HepG2 (cell line): ENCODE results near the gene RER1. TPM values are rescaled to one million over a fixed set of nuclear protein-coding genes. Genes with fewer than 3 reads are reported as not detected.

Source experiments
- CENPX ChIP-seq: sonication (generic); formaldehyde crosslinking; IDR thresholded peaks from 2 replicates; pipeline ENCODE4 v1.9.0; 2021; ENCODE audit warnings: mild to moderate bottlenecking, missing genetic modification reagents, moderate library complexity
- GABPB1 ChIP-seq: IDR thresholded peaks from 2 replicates; pipeline ENCODE4 v1.6.1; 2016; ENCODE audit warnings: mild to moderate bottlenecking, missing genetic modification reagents, moderate library complexity, missing compliant biosample characterization
- HMG20B ChIP-seq: conservative IDR thresholded peaks from 2 replicates; pipeline ENCODE4 v1.6.1; 2016; ENCODE audit warnings: missing genetic modification reagents, missing compliant biosample characterization
- HNF4A ChIP-seq: sonication (generic); formaldehyde crosslinking; IDR thresholded peaks from 2 replicates; pipeline ENCODE4 v1.4.0; 2020; ENCODE audit warnings: missing genetic modification reagents
- MTA1 ChIP-seq: sonication (generic); formaldehyde crosslinking; IDR thresholded peaks from 2 replicates; pipeline ENCODE4 v1.4.0; 2020; ENCODE audit warnings: missing genetic modification reagents, mild to moderate bottlenecking, borderline replicate concordance
- NR2F6 ChIP-seq, 2 experiments: IDR thresholded peaks; 2 replicates each; pipeline ENCODE4 v1.6.1; 2016; ENCODE audit warnings: antibody characterized with exemption in 1 of 2, mild to moderate bottlenecking in 1 of 2
- REPIN1 ChIP-seq: sonication (generic); formaldehyde crosslinking; IDR thresholded peaks from 2 replicates; pipeline ENCODE4 v1.8.0; 2022; ENCODE audit warnings: missing genetic modification reagents, low read depth, mild to moderate bottlenecking, borderline replicate concordance
- ZBTB7A ChIP-seq: sonication (generic); formaldehyde crosslinking; IDR thresholded peaks from 2 replicates; pipeline ENCODE4 v1.8.0; 2022; ENCODE audit warnings: mild to moderate bottlenecking, missing genetic modification reagents
- polyA plus RNA-seq, 8 experiments: library from polyadenylated mRNA; depleted of rRNA in 3 of 8; stranded (reverse) in 7 of 8; unstranded in 1 of 8; fragments of >200 nt; fragmentation: Illumina TruSeq in 4 of 8; extraction: Trizol in 4 of 8; gene quantifications; 2 replicates each; pipeline versions ENCODE4 v1.2.1 to v1.2.3, GENCODE V29; 2011 to 2016; ENCODE audit warnings: low read depth in 4 of 8, missing spikeins in 1 of 8, mixed read lengths in 1 of 8; ENCODE audit not compliant: insufficient read depth in 1 of 8
- total RNA-seq, 5 experiments: library from RNA; depleted of rRNA; stranded (reverse); fragments of >200 nt; fragmentation: Illumina TruSeq; extraction: Trizol; gene quantifications; 2 replicates each; pipeline ENCODE4 v1.2.3, GENCODE V29; 2016; ENCODE audit warnings: low read depth in 1 of 5
- TF ChIP-seq, protein P1 (sequence below): sonication (generic); formaldehyde crosslinking; IDR thresholded peaks from 2 replicates; pipeline ENCODE4 v1.4.0; 2020; ENCODE audit warnings: mild to moderate bottlenecking, low read depth, missing genetic modification reagents
- TF ChIP-seq, protein P2 (sequence below): sonication (generic); formaldehyde crosslinking; IDR thresholded peaks from 2 replicates; pipeline ENCODE4 v1.5.1; 2020; ENCODE audit warnings: mild to moderate bottlenecking, moderate library complexity, missing genetic modification reagents
- TF ChIP-seq, protein P3 (sequence below): IDR thresholded peaks from 2 replicates; pipeline ENCODE4 v1.6.1; 2018; ENCODE audit warnings: missing genetic modification reagents
- TF ChIP-seq, protein P4 (sequence below): sonication (generic); formaldehyde crosslinking; IDR thresholded peaks from 2 replicates; pipeline ENCODE4 v1.4.0; 2020; ENCODE audit warnings: missing genetic modification reagents, mild to moderate bottlenecking, borderline replicate concordance
- TF ChIP-seq, protein P5 (sequence below): sonication (generic); formaldehyde crosslinking; IDR thresholded peaks from 2 replicates; pipeline ENCODE4 v1.8.1; 2022; ENCODE audit warnings: mild to moderate bottlenecking, missing genetic modification reagents
- TF ChIP-seq, protein P6 (sequence below): sonication (generic); formaldehyde crosslinking; IDR thresholded peaks from 2 replicates; pipeline ENCODE4 v1.8.0; 2022; ENCODE audit warnings: mild to moderate bottlenecking, missing genetic modification reagents, borderline replicate concordance

The RER1 gene
- total and polyA plus RNA-seq, 2 of the 13 experiments (the other 11 are each of a cell fraction or from before 2014, with no cell fraction given): 128 to 164 TPM

DNA sequence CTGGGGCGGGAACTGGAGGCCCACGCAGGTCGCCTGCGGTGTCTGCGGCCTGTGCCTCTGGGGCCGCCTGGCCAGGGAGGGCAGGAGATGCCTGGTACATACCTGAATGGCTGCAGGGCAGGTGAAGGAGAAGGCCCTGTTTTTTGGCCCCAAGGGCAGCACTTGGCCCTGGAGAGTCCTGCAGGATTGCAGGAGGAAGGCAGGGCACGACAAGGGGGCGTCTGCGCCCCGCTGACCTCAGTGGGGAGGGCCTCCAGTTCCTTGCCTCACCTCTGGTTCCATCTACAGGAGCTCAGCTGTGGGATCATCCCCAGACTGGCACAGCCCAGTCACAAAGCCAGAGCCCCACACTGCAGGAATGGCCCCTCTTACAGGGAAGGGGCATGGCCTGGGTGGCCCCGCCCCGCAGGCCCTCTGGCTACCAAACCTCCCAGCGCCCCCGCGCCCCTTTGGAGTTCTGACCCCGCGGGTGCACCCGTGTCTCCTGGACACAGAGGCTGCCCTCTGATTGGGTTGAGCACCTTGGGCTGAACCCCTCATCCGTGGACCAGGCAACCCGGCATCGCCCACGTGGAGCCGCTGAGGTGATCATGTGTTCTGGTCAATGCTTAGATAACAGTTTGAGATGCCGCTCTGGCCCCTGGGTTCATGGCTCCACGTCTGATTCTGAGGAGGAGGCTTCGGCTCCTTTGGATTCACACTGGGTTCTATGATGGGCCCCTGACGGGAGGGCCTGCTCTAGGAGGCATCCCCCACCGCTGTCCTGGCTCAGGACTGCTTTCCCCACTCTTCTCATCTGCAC lies 22.1 kb downstream of the RER1 start (continued):
- TF ChIP-seq, protein P1, sequence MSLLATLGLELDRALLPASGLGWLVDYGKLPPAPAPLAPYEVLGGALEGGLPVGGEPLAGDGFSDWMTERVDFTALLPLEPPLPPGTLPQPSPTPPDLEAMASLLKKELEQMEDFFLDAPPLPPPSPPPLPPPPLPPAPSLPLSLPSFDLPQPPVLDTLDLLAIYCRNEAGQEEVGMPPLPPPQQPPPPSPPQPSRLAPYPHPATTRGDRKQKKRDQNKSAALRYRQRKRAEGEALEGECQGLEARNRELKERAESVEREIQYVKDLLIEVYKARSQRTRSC (CRISPR knock-in tag): no peak
- TF ChIP-seq NR2F6 (IDR thresholded peaks at IDR 0.05) (no peak), NR2F6 (CRISPR knock-in tag; IDR thresholded peaks at IDR 0.05) (peak; percentile 23; the same call in 1 of the 2 replicates), REPIN1 (0 out of 2 replicates have a peak, but pooled peaks have one; percentile 49), HMG20B (CRISPR knock-in tag) (no peak), GABPB1 (CRISPR knock-in tag) (no peak), MTA1 (CRISPR knock-in tag) (peak; percentile 68; the same call in 1 of the 2 replicates), CENPX (CRISPR knock-in tag) (no peak), ZBTB7A (CRISPR knock-in tag) (peak; percentile 78; the same call in 1 of the 2 replicates), HNF4A (CRISPR knock-in tag) (peak; percentile 17; the same call in 1 of the 2 replicates)
- TF ChIP-seq, protein P2, sequence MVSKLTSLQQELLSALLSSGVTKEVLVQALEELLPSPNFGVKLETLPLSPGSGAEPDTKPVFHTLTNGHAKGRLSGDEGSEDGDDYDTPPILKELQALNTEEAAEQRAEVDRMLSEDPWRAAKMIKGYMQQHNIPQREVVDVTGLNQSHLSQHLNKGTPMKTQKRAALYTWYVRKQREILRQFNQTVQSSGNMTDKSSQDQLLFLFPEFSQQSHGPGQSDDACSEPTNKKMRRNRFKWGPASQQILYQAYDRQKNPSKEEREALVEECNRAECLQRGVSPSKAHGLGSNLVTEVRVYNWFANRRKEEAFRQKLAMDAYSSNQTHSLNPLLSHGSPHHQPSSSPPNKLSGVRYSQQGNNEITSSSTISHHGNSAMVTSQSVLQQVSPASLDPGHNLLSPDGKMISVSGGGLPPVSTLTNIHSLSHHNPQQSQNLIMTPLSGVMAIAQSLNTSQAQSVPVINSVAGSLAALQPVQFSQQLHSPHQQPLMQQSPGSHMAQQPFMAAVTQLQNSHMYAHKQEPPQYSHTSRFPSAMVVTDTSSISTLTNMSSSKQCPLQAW (CRISPR knock-in tag): peak; percentile 70; the same call in 1 of the 2 replicates
- TF ChIP-seq, protein P3, sequence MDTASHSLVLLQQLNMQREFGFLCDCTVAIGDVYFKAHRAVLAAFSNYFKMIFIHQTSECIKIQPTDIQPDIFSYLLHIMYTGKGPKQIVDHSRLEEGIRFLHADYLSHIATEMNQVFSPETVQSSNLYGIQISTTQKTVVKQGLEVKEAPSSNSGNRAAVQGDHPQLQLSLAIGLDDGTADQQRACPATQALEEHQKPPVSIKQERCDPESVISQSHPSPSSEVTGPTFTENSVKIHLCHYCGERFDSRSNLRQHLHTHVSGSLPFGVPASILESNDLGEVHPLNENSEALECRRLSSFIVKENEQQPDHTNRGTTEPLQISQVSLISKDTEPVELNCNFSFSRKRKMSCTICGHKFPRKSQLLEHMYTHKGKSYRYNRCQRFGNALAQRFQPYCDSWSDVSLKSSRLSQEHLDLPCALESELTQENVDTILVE (CRISPR knock-in tag): no peak
- TF ChIP-seq, protein P4, sequence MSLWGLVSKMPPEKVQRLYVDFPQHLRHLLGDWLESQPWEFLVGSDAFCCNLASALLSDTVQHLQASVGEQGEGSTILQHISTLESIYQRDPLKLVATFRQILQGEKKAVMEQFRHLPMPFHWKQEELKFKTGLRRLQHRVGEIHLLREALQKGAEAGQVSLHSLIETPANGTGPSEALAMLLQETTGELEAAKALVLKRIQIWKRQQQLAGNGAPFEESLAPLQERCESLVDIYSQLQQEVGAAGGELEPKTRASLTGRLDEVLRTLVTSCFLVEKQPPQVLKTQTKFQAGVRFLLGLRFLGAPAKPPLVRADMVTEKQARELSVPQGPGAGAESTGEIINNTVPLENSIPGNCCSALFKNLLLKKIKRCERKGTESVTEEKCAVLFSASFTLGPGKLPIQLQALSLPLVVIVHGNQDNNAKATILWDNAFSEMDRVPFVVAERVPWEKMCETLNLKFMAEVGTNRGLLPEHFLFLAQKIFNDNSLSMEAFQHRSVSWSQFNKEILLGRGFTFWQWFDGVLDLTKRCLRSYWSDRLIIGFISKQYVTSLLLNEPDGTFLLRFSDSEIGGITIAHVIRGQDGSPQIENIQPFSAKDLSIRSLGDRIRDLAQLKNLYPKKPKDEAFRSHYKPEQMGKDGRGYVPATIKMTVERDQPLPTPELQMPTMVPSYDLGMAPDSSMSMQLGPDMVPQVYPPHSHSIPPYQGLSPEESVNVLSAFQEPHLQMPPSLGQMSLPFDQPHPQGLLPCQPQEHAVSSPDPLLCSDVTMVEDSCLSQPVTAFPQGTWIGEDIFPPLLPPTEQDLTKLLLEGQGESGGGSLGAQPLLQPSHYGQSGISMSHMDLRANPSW (CRISPR knock-in tag): peak; percentile 65
- TF ChIP-seq, protein P5, sequence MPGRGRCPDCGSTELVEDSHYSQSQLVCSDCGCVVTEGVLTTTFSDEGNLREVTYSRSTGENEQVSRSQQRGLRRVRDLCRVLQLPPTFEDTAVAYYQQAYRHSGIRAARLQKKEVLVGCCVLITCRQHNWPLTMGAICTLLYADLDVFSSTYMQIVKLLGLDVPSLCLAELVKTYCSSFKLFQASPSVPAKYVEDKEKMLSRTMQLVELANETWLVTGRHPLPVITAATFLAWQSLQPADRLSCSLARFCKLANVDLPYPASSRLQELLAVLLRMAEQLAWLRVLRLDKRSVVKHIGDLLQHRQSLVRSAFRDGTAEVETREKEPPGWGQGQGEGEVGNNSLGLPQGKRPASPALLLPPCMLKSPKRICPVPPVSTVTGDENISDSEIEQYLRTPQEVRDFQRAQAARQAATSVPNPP (CRISPR knock-in tag): no peak
- TF ChIP-seq, protein P6, sequence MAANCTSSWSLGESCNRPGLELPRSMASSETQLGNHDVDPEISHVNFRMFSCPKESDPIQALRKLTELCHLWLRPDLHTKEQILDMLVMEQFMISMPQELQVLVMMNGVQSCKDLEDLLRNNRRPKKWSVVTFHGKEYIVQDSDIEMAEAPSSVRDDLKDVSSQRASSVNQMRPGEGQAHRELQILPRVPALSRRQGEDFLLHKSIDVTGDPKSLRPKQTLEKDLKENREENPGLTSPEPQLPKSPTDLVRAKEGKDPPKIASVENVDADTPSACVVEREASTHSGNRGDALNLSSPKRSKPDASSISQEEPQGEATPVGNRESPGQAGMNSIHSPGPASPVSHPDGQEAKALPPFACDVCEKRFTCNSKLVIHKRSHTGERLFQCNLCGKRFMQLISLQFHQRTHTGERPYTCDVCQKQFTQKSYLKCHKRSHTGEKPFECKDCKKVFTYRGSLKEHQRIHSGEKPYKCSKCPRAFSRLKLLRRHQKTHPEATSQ (CRISPR knock-in tag): peak; percentile 59; the same call in 1 of the 2 replicates
